ENCODE data around the gene XPR1. TPM values are rescaled to one million over a fixed set of nuclear protein-coding genes. Genes with fewer than 3 reads are reported as not detected.
"Not testable (repeated sequence)": the region's sequence is repeated elsewhere in the genome, so short reads cannot be mapped to it uniquely, and the experiment has no call there.

The XPR1 gene
- total RNA-seq, 4 donors from 2014 or later, result 15.8 to 26.7 (median 22.8) TPM

DNA sequence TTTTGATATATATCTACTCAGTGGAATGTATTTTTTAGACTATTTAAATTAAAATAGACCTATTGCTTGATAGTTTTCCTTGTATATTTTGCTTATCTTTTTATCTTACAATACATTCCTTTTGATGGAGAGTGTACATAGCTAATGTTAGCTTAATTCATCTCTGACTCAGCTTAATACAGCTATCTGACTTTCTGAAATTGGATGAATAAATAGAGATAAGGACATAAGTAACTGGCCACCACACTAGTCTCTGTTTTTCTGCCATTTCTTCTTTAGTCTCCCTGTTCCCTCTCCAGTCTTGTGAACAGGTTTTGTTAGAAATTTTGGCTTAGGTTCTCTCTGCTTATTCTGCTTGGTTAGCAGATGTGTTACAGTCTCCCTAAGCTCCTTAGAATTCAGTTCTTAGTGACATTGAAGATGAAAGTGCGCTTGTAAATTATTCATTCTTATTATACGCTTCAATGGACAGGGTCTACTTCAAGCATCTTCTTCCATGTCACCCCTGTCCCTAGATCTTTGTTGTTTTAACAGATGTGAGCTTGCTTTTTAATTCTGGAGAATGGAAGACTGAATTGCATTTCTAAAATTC lies 59.6 kb downstream of the XPR1 start:
- WGBS, result 55% methylated on average over 2 of the region's 2 CpGs
- no peak overlapping the region for H3K27ac ChIP-seq (replicated peaks in 1 of 4)
- TF ChIP-seq POLR2A (IDR thresholded peaks at IDR 0.05; ENCODE audit: low read depth), result no peak
- TF ChIP-seq EP300 (IDR thresholded peaks at IDR 0.05), result no peak
- TF ChIP-seq POLR2AphosphoS5 (IDR thresholded peaks at IDR 0.05), result no peak
- TF ChIP-seq, protein P1, sequence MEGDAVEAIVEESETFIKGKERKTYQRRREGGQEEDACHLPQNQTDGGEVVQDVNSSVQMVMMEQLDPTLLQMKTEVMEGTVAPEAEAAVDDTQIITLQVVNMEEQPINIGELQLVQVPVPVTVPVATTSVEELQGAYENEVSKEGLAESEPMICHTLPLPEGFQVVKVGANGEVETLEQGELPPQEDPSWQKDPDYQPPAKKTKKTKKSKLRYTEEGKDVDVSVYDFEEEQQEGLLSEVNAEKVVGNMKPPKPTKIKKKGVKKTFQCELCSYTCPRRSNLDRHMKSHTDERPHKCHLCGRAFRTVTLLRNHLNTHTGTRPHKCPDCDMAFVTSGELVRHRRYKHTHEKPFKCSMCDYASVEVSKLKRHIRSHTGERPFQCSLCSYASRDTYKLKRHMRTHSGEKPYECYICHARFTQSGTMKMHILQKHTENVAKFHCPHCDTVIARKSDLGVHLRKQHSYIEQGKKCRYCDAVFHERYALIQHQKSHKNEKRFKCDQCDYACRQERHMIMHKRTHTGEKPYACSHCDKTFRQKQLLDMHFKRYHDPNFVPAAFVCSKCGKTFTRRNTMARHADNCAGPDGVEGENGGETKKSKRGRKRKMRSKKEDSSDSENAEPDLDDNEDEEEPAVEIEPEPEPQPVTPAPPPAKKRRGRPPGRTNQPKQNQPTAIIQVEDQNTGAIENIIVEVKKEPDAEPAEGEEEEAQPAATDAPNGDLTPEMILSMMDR (IDR thresholded peaks at IDR 0.05), result no peak
- intact Hi-C loops (cut with DNase I), result no loop called here
- no peak for DNase-seq (ENCODE audit: extremely low spot score)
- H3K36me3 ChIP-seq, result no peaks in the 10 kb centered on the region
- peaks cover 0 to 2% (median 0%) of the 10 kb centered on the region in 4 donors for H3K9me3 ChIP-seq
- peaks cover 18 to 22% (median 20%) of the 10 kb centered on the region in 4 donors for H3K4me1 ChIP-seq
- H3K27me3 ChIP-seq, result no peaks in the 10 kb centered on the region
- H3K4me3 ChIP-seq, result no peak overlapping the region

DNA sequence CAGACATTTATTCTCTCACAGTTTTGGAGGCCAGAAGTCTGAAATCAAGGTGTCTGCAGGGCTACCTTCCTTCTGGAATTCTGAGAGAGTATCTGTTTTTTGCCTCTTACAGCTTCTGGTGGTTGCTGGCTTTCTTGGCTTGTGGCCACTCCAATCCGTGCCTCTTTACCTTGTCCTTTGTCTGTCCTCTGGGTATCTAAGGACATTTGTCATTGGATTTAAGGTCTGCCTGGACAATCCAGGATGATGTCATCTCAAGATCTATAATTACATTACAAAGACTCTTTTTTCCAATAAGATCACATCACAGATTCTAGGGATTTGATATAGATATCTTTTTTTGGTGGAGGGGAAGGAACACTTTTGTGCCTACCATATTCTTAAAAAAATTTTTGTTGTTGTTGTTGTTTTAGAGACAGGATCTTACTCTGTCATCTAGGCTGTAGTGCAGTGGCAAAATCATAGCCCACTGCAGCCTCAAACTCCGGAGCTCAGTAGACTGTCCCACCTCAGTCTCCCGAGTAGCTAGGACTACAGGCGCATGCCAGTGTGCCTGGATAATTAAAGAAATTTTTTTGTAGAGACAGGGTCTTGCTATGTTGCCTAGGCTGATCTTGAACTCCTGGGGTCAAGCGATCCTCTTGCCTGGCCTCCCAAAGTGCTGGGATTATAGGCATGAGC lies 61.9 kb downstream of the XPR1 start:
- DNase-seq (ENCODE audit: extremely low spot score), result no peak
- no peak for TF ChIP-seq POLR2AphosphoS5 (IDR thresholded peaks at IDR 0.05)
- no peak for TF ChIP-seq EP300 (IDR thresholded peaks at IDR 0.05)
- no peak for TF ChIP-seq POLR2A (IDR thresholded peaks at IDR 0.05; ENCODE audit: low read depth)
- Histone ChIP-seq H3K27ac (replicated peaks in 1 of 4) (no peak overlapping the region), H3K9me3 (peaks cover 0 to 20% (median 16%) of the 10 kb centered on the region in 4 donors), H3K4me3 (no peak overlapping the region), H3K4me1 (peaks cover 18 to 22% (median 20%) of the 10 kb centered on the region in 4 donors), H3K36me3 (no peaks in the 10 kb centered on the region), H3K27me3 (no peaks in the 10 kb centered on the region)
- intact Hi-C loops (cut with DNase I), result no loop called here
- WGBS, result 83% methylated on average over 5 of the region's 5 CpGs

DNA sequence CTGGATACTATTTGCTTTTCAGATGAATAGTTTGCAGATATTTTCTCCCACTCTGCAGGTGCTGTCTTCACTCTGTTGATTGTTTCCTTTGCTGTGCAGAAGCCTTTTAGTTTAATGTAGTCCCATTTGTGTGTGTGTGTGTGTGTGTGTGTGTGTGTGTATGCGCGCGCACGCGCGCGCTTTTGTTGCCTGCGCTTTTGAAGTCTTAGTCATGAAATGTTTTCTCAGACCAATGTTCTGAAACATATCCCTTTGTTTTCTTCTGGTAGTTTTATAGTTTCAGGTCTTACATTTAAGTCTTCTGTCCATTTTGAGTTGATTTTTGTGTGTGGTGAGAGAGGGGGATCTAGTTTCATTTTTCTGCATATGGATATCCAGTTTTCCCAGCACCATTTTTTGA lies 63.5 kb downstream of the XPR1 start:
- intact Hi-C loops (cut with DNase I), result no loop called here
- Histone ChIP-seq H3K9me3 (peaks cover 0 to 24% (median 19%) of the 10 kb centered on the region in 4 donors), H3K27ac (replicated peaks in 1 of 4) (no peak overlapping the region), H3K4me3 (no peak overlapping the region), H3K36me3 (no peaks in the 10 kb centered on the region), H3K27me3 (no peaks in the 10 kb centered on the region), H3K4me1 (peaks cover 18 to 22% (median 19%) of the 10 kb centered on the region in 4 donors)
- no peak for DNase-seq (ENCODE audit: extremely low spot score)
- TF ChIP-seq EP300 (IDR thresholded peaks at IDR 0.05) (no peak), POLR2AphosphoS5 (IDR thresholded peaks at IDR 0.05) (no peak), POLR2A (IDR thresholded peaks at IDR 0.05; ENCODE audit: low read depth) (no peak)
- TF ChIP-seq, protein P1 (IDR thresholded peaks at IDR 0.05), result no peak
- 85% methylated on average over 8 of the region's 8 CpGs for WGBS

DNA sequence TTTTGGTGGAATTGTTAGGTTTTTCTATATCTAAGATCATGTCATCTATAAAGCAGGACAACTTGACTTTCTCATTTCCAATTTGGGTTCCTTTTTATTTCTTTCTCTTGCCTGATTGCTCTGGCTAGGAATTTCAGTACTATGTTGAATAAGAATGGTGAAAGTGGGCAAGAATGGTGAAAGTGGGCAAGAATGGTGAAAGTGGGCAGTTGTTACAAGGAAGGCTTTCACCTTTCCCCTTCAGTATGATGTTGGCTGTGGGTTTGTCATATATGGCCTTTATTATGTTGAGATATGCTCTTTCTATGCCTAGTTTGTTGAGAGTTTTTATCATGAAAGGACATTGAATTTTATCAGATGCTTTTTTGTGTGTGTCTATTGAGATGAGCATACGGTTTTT lies 64.5 kb downstream of the XPR1 start:
- 97% methylated on average over 1 of the region's 1 CpG for WGBS
- no peak for DNase-seq (ENCODE audit: extremely low spot score)
- Histone ChIP-seq H3K36me3 (no peaks in the 10 kb centered on the region), H3K4me1 (peaks cover 13 to 22% (median 15%) of the 10 kb centered on the region in 4 donors), H3K4me3 (no peak overlapping the region), H3K27ac (replicated peaks in 1 of 4) (no peak overlapping the region), H3K9me3 (peaks cover 0 to 24% (median 19%) of the 10 kb centered on the region in 4 donors), H3K27me3 (no peaks in the 10 kb centered on the region)
- no peak for TF ChIP-seq EP300 (IDR thresholded peaks at IDR 0.05)
- TF ChIP-seq POLR2AphosphoS5 (IDR thresholded peaks at IDR 0.05), result no peak
- TF ChIP-seq, protein P1 (IDR thresholded peaks at IDR 0.05), result no peak
- no peak for TF ChIP-seq POLR2A (IDR thresholded peaks at IDR 0.05; ENCODE audit: low read depth)
- intact Hi-C loops (cut with DNase I), result no loop called here

DNA sequence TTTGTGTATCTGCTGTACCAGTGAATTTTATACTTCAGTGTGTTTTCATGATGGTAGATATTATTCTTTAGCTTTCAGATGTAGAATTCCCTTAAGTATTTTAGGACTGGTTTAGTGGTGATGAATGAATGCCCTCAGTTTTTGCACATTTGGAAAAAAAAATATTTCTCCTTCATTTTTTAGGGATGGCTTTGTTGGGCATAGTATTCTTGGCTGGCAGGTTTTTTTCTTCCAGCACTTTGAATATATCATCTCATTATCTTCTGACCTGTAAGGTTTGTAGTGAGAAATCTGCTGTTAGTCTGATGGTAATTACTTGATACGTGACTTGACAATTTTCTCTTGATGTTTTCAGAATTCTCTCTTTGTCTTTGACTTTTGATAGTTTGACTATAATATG lies 66.8 kb downstream of the XPR1 start:
- Histone ChIP-seq H3K36me3 (no peaks in the 10 kb centered on the region), H3K4me3 (no peak overlapping the region), H3K9me3 (peaks cover 0 to 34% (median 25%) of the 10 kb centered on the region in 4 donors), H3K4me1 (peaks cover 0 to under 1% (median under 1%) of the 10 kb centered on the region in 4 donors), H3K27ac (replicated peaks in 1 of 4) (no peak overlapping the region), H3K27me3 (no peaks in the 10 kb centered on the region)
- intact Hi-C loops (cut with DNase I), result no loop called here
- DNase-seq (ENCODE audit: extremely low spot score), result no peak
- WGBS, result 91% methylated on average over 1 of the region's 1 CpG
- TF ChIP-seq POLR2A (IDR thresholded peaks at IDR 0.05; ENCODE audit: low read depth), result no peak
- no peak for TF ChIP-seq POLR2AphosphoS5 (IDR thresholded peaks at IDR 0.05)
- TF ChIP-seq EP300 (IDR thresholded peaks at IDR 0.05), result no peak
- TF ChIP-seq, protein P1 (IDR thresholded peaks at IDR 0.05), result no peak

DNA sequence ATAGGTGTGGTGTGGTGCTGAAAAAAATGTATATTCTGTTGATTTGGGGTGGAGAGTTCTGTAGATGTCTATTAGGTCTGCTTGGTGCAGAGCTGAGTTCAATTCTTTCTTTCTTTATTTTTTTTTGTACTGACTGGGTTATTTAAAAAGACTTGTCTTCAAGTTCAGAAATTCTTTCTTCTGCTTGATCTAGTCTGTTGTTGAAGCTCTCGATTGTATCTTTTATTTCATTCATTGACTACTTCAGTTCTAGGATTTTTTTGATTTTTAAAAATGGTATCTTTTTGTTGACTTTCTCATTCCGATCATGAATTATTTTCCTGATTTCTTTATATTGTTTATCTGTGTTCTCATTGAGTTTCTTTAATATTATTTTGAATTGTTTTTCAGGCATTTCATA lies 70.6 kb downstream of the XPR1 start:
- not testable (repeated sequence) for DNase-seq (ENCODE audit: extremely low spot score)
- WGBS, result 94% methylated on average over 2 of the region's 2 CpGs

DNA sequence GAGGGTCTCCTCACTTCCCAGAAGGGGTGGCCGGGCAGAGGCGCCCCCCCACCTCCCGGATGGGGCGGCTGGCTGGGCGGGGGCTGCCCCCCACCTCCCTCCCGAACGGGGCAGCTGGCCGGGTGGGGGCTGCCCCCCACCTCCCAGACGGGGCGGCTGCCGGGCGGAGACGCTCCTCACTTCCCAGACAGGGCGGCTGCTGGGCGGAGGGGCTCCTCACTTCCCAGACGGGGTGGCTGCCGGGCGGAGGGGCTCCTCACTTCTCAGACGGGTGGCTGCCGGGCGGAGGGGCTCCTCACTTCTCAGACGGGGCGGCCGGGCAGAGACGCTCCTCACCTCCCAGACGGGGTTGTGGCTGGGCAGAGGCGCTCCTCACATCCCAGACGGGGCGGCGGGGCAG lies 78.9 kb downstream of the XPR1 start:
- H3K36me3 ChIP-seq; intact Hi-C loops (cut with DNase I); DNase-seq (ENCODE audit: extremely low spot score); H3K9me3 ChIP-seq; H3K27ac ChIP-seq (replicated peaks in 1 of 4); H3K4me1 ChIP-seq; H3K4me3 ChIP-seq; H3K27me3 ChIP-seq: not testable (repeated sequence)
- no CpG with 5 or more reads among the region's 30 CpGs for WGBS

More for the DNA sequence above, 70.6 kb downstream of the XPR1 start:
- H3K27ac ChIP-seq (replicated peaks in 1 of 4); H3K4me3 ChIP-seq; H3K36me3 ChIP-seq; intact Hi-C loops (cut with DNase I); H3K27me3 ChIP-seq; H3K4me1 ChIP-seq: not testable (repeated sequence)
- peaks cover 0 to 28% (median 17%) of the 10 kb centered on the region in 4 donors for H3K9me3 ChIP-seq

DNA sequence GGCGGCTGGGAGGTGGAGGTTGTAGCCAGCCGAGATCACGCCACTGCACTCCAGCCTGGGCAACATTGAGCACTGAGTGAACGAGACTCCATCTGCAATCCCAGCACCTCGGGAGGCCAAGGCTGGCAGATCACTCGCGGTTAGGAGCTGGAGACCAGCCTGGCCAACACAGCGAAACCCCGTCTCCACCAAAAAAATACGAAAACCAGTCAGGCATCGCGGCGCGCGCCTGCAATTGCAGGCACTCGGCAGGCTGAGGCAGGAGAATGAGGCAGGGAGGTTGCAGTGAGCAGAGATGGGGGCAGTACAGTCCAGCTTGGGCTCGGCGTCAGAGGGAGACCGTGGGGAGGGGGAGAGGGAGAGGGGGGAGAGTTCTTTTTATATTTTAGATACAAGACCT lies 79.4 kb downstream of the XPR1 start:
- H3K27ac ChIP-seq (replicated peaks in 1 of 4); intact Hi-C loops (cut with DNase I); H3K9me3 ChIP-seq; H3K4me3 ChIP-seq; H3K27me3 ChIP-seq; DNase-seq (ENCODE audit: extremely low spot score); H3K36me3 ChIP-seq; H3K4me1 ChIP-seq: not testable (repeated sequence)
- 98% methylated on average over 14 of the region's 19 CpGs for WGBS

All from esophagus muscularis mucosa (tissue), 4 donors.